Loucy (cell line): ENCODE data around the gene FOSB.

Experiments
- H2AFZ ChIP-seq: fragments of 200-600 bp; sonication (generic); 2 replicates; pipeline ENCODE4 v1.6.0; 2016; ENCODE audit warnings: antibody characterized with exemption, mild to moderate bottlenecking, low read length, moderate library complexity
- H3F3A ChIP-seq: fragments of 200-600 bp; 2 replicates; pipeline ENCODE4 v1.6.0; 2016; ENCODE audit warnings: antibody characterized with exemption, low read depth, mild to moderate bottlenecking
- H3K27me3 ChIP-seq: fragments of 200-600 bp; sonication (generic); 2 replicates; pipeline ENCODE4 v1.6.1; 2014; ENCODE audit warnings: low read length, mild to moderate bottlenecking; ENCODE audit not compliant: insufficient read depth, poor library complexity, severe bottlenecking
- H3K36me3 ChIP-seq: fragments of 200-600 bp; sonication (generic); 2 replicates; pipeline ENCODE4 v1.6.1; 2016; ENCODE audit warnings: low read length; ENCODE audit not compliant: insufficient read depth
- H3K4me1 ChIP-seq: fragments of 200-600 bp; sonication (generic); 2 replicates; pipeline ENCODE4 v1.5.1; 2014; ENCODE audit warnings: low read length, mild to moderate bottlenecking; ENCODE audit not compliant: insufficient read depth, poor library complexity, severe bottlenecking
- H3K4me2 ChIP-seq: fragments of 200-600 bp; sonication (generic); 2 replicates; pipeline ENCODE4 v1.6.0; 2014; ENCODE audit warnings: antibody characterized with exemption, low read length, low read depth, mild to moderate bottlenecking; ENCODE audit not compliant: poor library complexity, severe bottlenecking
- H3K4me3 ChIP-seq: fragments of 200-600 bp; sonication (generic); 2 replicates; pipeline ENCODE4 v1.5.1; 2014; ENCODE audit warnings: low read length, mild to moderate bottlenecking, mixed read lengths; ENCODE audit not compliant: poor library complexity, severe bottlenecking
- H3K79me2 ChIP-seq: fragments of 200-600 bp; sonication (generic); 2 replicates; pipeline ENCODE4 v1.6.1; 2014; ENCODE audit warnings: low read length; ENCODE audit not compliant: insufficient read depth
- H3K9ac ChIP-seq: fragments of 200-600 bp; sonication (generic); 2 replicates; pipeline ENCODE4 v1.6.0; 2014; ENCODE audit warnings: mild to moderate bottlenecking, low read depth, low read length, moderate library complexity; ENCODE audit not compliant: poor library complexity, severe bottlenecking
- H3K9me2 ChIP-seq: fragments of 200-600 bp; sonication (generic); replicated peaks from 2 replicates; pipeline ENCODE4 v1.6.1; 2016; ENCODE audit warnings: low read depth, low read length, mixed read lengths
- H3K9me3 ChIP-seq: fragments of 200-600 bp; sonication (generic); 2 replicates; pipeline ENCODE4 v1.6.1; 2014; ENCODE audit warnings: mild to moderate bottlenecking, antibody characterized with exemption, low read length, low read depth; ENCODE audit not compliant: insufficient read depth
- H4K20me1 ChIP-seq: fragments of 200-600 bp; sonication (generic); 2 replicates; pipeline ENCODE4 v1.6.0; 2014; ENCODE audit warnings: antibody characterized with exemption, low read length, mild to moderate bottlenecking; ENCODE audit not compliant: insufficient read depth, poor library complexity, severe bottlenecking
- EZH2phosphoT487 ChIP-seq: fragments of 200-600 bp; IDR thresholded peaks from 2 replicates; pipeline ENCODE4 v1.6.1; 2018; ENCODE audit warnings: antibody characterized with exemption, mild to moderate bottlenecking, moderate library complexity, borderline replicate concordance
- TF ChIP-seq, protein P1 (sequence below): fragments of 200-600 bp; sonication (generic); conservative IDR thresholded peaks from 2 replicates; pipeline ENCODE4 v1.5.1; 2014; ENCODE audit warnings: mild to moderate bottlenecking, antibody characterized with exemption, low read length

FOSB gene

DNA sequence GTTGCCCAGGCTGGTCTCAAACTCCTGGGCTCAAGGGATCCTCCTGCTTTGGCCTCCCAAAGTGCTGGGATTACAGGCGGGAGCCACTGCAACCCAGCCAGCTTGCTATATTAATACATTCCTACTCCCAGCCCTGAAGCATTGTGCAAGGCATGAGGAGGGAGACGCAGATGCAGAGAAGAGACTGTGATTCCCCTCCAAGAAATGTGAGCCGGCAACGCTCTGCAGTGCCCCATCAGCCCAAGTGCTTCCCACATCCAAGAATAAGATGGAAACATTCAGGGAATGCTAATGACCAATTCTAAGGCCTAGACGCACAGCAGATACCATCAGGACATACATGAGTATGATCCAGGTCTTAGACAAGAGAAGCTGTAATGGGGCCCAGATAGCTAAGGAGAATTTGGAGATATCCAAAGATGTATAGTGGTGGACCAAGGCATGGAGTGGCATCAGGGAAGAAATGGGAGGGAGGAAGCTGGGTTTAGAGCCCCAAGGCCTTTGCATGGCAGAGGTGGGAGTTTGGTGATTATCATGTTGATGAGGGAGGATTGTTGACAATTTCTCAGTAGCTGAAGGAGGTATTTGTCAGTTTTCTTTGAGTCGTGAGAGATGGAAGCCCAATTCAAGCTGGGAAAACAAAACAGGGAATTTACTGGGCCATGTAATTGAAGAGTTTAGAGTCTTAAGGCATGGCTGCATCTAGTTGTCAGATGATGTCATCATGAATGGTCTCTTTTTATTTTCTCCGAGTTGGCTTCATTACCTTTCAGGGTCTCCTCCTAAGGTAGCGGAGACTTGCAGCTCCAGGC, 33.3 kb downstream of the FOSB start:
- Histone ChIP-seq H3K36me3 (no peaks in the 10 kb centered on the region), H3K9ac (no peak overlapping the region), H3K9me3 (no peaks in the 10 kb centered on the region), H3K4me2 (no peak overlapping the region), H3K27me3 (no peaks in the 10 kb centered on the region), H3K4me1 (peaks cover 13% of the 10 kb centered on the region), H3K4me3 (no peak overlapping the region), H3K9me2 (no peaks in the 10 kb centered on the region), H3K79me2 (peaks cover 2% of the 10 kb centered on the region; the same call in 1 of the 2 replicates), H3F3A (no peaks in the 10 kb centered on the region), H2AFZ (no peak overlapping the region), H4K20me1 (peaks cover 6% of the 10 kb centered on the region)
- TF ChIP-seq, protein P1, sequence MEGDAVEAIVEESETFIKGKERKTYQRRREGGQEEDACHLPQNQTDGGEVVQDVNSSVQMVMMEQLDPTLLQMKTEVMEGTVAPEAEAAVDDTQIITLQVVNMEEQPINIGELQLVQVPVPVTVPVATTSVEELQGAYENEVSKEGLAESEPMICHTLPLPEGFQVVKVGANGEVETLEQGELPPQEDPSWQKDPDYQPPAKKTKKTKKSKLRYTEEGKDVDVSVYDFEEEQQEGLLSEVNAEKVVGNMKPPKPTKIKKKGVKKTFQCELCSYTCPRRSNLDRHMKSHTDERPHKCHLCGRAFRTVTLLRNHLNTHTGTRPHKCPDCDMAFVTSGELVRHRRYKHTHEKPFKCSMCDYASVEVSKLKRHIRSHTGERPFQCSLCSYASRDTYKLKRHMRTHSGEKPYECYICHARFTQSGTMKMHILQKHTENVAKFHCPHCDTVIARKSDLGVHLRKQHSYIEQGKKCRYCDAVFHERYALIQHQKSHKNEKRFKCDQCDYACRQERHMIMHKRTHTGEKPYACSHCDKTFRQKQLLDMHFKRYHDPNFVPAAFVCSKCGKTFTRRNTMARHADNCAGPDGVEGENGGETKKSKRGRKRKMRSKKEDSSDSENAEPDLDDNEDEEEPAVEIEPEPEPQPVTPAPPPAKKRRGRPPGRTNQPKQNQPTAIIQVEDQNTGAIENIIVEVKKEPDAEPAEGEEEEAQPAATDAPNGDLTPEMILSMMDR = no peak
- TF ChIP-seq EZH2phosphoT487 = no peak

DNA sequence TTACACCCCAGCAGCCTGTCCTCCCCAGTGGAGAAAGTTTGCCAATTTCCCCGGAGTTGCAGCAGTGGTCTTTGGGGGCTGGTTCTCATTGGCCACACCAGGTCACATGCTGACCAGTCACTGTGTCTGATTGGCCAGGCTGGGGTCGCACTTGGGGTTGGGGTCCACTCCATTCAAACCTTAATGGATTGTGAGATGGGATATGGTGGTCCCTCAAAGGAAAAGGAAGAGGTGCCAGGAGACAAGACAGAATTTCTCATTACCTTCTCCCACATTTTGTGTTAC, 33.9 kb downstream of the FOSB start:
- Histone ChIP-seq H3K4me2 (no peak overlapping the region), H3K79me2 (peaks cover 5% of the 10 kb centered on the region; the same call in 1 of the 2 replicates), H3K9me3 (no peaks in the 10 kb centered on the region), H3K36me3 (no peaks in the 10 kb centered on the region), H3K9me2 (no peaks in the 10 kb centered on the region), H4K20me1 (peaks cover under 1% of the 10 kb centered on the region), H3K4me3 (no peak overlapping the region), H3K27me3 (no peaks in the 10 kb centered on the region), H2AFZ (no peak overlapping the region), H3K4me1 (peaks cover 14% of the 10 kb centered on the region), H3K9ac (no peak overlapping the region), H3F3A (no peaks in the 10 kb centered on the region)
- TF ChIP-seq EZH2phosphoT487 = no peak
- TF ChIP-seq, protein P1 = no peak

DNA sequence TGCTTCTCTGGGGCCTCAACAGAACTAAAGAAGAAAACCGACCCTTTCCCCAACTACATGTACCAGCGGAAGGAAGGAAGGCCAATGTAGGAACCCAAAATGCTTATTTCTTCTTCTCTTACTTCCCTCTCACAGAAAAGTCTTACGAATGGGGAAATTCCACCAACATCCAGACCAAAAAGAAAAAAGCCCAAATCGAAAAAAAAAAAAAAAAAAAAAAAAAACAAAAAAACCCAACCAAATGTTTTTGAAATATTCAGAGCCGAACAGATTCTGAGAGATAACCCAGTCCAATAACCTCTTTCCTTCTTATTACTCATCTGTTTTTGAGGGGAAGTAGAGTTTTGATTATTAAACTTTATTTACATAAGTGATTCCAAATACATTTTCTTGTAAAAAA, 34.3 kb downstream of the FOSB start:
- Histone ChIP-seq H2AFZ (no peak overlapping the region), H3K4me1 (peaks cover 17% of the 10 kb centered on the region), H4K20me1 (no peaks in the 10 kb centered on the region), H3F3A (no peaks in the 10 kb centered on the region), H3K9me2 (no peaks in the 10 kb centered on the region), H3K9ac (no peak overlapping the region), H3K4me2 (no peak overlapping the region), H3K27me3 (no peaks in the 10 kb centered on the region), H3K36me3 (no peaks in the 10 kb centered on the region), H3K4me3 (no peak overlapping the region), H3K79me2 (peaks cover 5% of the 10 kb centered on the region; the same call in 1 of the 2 replicates), H3K9me3 (no peaks in the 10 kb centered on the region)
- TF ChIP-seq, protein P1 = no peak
- no peak for TF ChIP-seq EZH2phosphoT487
